Endothelial cell of umbilical vein (primary cell): ENCODE measurements around the gene PGBD5. TPM values are rescaled to one million over a fixed set of nuclear protein-coding genes. Genes with fewer than 3 reads are reported as not detected.

Experiments used
- BruUV-seq: library from RNA; stranded (reverse); fragments of 400-500 nt; replicated peaks from 2 replicates; lab custom pipeline; 2021; lab: Mats Ljungman, UMichigan
- CTCF ChIA-PET: fragments of 300-600, 350-600 bp; sonication (Branson Sonifier 250); formaldehyde crosslinking; loops from one replicate; lab custom pipeline; 2021; ENCODE audit warnings: antibody characterized with exemption, inconsistent platforms; lab: Charles Lee
- POLR2A ChIA-PET: fragments of 300-600, 350-600 bp; sonication (Branson Sonifier 250); formaldehyde crosslinking; loops from one replicate; lab custom pipeline; 2021; ENCODE audit warnings: antibody characterized with exemption, inconsistent platforms; lab: Charles Lee
- DNase-seq: peaks from one replicate; pipeline ENCODE4 v3.0.0-alpha.2; 2011; ENCODE audit warnings: low read depth, low spot score
- FAIRE-seq: peaks from 2 replicates; lab custom pipeline; 2011; peaks lifted over from hg19 to GRCh38; lab: Jason Lieb, UNC
- H2AFZ ChIP-seq: 2 replicates; pipeline ENCODE4 v1.6.0; 2012; ENCODE audit warnings: low read depth, low read length, control low read depth, inconsistent platforms
- H3K27ac ChIP-seq: 2 replicates; pipeline ENCODE4 v1.5.1; 2011; ENCODE audit warnings: low read depth, mild to moderate bottlenecking, control low read depth, low read length, moderate library complexity; ENCODE audit not compliant: insufficient read depth
- H3K27me3 ChIP-seq, 2 experiments: 2 replicates each; pipeline versions ENCODE4 v1.6.0 to v1.6.1; 2011; ENCODE audit warnings: low read length in 2 of 2, mixed read lengths in 1 of 2; ENCODE audit not compliant: control insufficient read depth in 2 of 2, insufficient read depth in 2 of 2
- H3K36me3 ChIP-seq, 2 experiments: 2 replicates in 1 of 2; 3 replicates in 1 of 2; pipeline ENCODE4 v1.5.1; 2011; ENCODE audit warnings: low read length in 2 of 2, mild to moderate bottlenecking in 1 of 2, moderate library complexity in 1 of 2; ENCODE audit not compliant: control insufficient read depth in 2 of 2, insufficient read depth in 2 of 2; ENCODE audit errors: extremely low read depth in 1 of 2
- H3K4me1 ChIP-seq: 3 replicates; pipeline ENCODE4 v1.5.1; 2011; ENCODE audit warnings: mild to moderate bottlenecking, low read length; ENCODE audit not compliant: control insufficient read depth, insufficient read depth; ENCODE audit errors: extremely low read depth
- H3K4me2 ChIP-seq: 2 replicates; pipeline ENCODE4 v1.6.1; 2011; ENCODE audit warnings: low read length, control low read depth, mixed read lengths; ENCODE audit not compliant: insufficient read depth
- H3K4me3 ChIP-seq, 3 experiments: fragments of 200-600 bp in 1 of 3; sonication (generic), shearing (Covaris generic) in 1 of 3; replicated peaks in 1 of 3; 2 replicates each; pipeline ENCODE4 v1.5.1; 2011 to 2016; ENCODE audit warnings: control low read depth in 3 of 3, low read length in 3 of 3, mild to moderate bottlenecking in 2 of 3, inconsistent platforms in 1 of 3, low read depth in 1 of 3, moderate library complexity in 1 of 3; ENCODE audit not compliant: insufficient read depth in 1 of 3
- H3K79me2 ChIP-seq: 2 replicates; pipeline ENCODE4 v1.6.0; 2012; ENCODE audit warnings: low read length, inconsistent platforms; ENCODE audit not compliant: control insufficient read depth, insufficient read depth
- H3K9ac ChIP-seq: replicated peaks from 2 replicates; pipeline ENCODE3; 2011; ENCODE audit warnings: low read length, control low read depth; ENCODE audit not compliant: insufficient read depth; ENCODE audit errors: extremely low read depth
- H3K9me1 ChIP-seq: replicated peaks from 3 replicates; pipeline ENCODE4 v1.6.0; 2011; ENCODE audit warnings: mild to moderate bottlenecking, low read length; ENCODE audit not compliant: control insufficient read depth, insufficient read depth; ENCODE audit errors: extremely low read depth
- H3K9me3 ChIP-seq: replicated peaks from 2 replicates; pipeline ENCODE4 v1.5.1; 2012; ENCODE audit warnings: low read length, inconsistent platforms; ENCODE audit not compliant: control insufficient read depth, insufficient read depth
- H4K20me1 ChIP-seq: replicated peaks from 2 replicates; pipeline ENCODE3; 2011; ENCODE audit warnings: mild to moderate bottlenecking, low read length; ENCODE audit not compliant: control insufficient read depth, insufficient read depth; ENCODE audit errors: extremely low read depth
- EZH2 ChIP-seq: IDR thresholded peaks from 2 replicates; pipeline ENCODE4 v1.6.1; 2012; ENCODE audit warnings: borderline replicate concordance, low read depth, mild to moderate bottlenecking, moderate library complexity, low read length, inconsistent platforms; ENCODE audit not compliant: severe bottlenecking
- FOS ChIP-seq: IDR thresholded peaks from 2 replicates; pipeline ENCODE4 v1.6.1; 2011; ENCODE audit warnings: mild to moderate bottlenecking, low read length, moderate library complexity, borderline replicate concordance; ENCODE audit not compliant: insufficient read depth
- GATA2 ChIP-seq: IDR thresholded peaks from 2 replicates; pipeline ENCODE4 v1.7.0; 2011; ENCODE audit warnings: low read depth, mild to moderate bottlenecking, moderate library complexity, mixed read lengths, low read length; ENCODE audit not compliant: insufficient read length, insufficient read depth
- MYC ChIP-seq: IDR thresholded peaks from one replicate; pipeline ENCODE4 v1.6.1; 2011; ENCODE audit warnings: mild to moderate bottlenecking, low read depth, low read length
- POLR2A ChIP-seq: IDR thresholded peaks from 2 replicates; pipeline ENCODE4 v1.6.1; 2012; ENCODE audit warnings: low read depth, mild to moderate bottlenecking, control low read depth, low read length
- dilution Hi-C: fragments of 300-500 bp; cut with MboI; formaldehyde crosslinking; loops from one replicate; pipeline ENCODE4 v1.15.0; 2019; ENCODE audit warnings: low sequenced_read_pairs; ENCODE audit not compliant: extremely low pct_ligation_motif_present
- intact Hi-C: fragments of 100-400 bp; cut with micrococcal nuclease; formaldehyde crosslinking; loops from one replicate; pipeline ENCODE4 v1.10.0; 2022
- polyA plus RNA-seq, 4 experiments: library from polyadenylated mRNA; depleted of rRNA in 3 of 4; stranded (reverse) in 3 of 4; unstranded in 1 of 4; fragments of >200 nt; gene quantifications; 2 replicates each; pipeline versions ENCODE4 v1.2.1 to v1.2.3, GENCODE V29; 2011 to 2012; ENCODE audit warnings: missing spikeins in 1 of 4
- total RNA-seq: library from RNA; stranded (reverse); gene quantifications from 2 replicates; pipeline ENCODE4 v1.2.3, GENCODE V29; 2021
- TF ChIP-seq, protein P1 (sequence below), 2 donors: IDR thresholded peaks; 1 replicate in 1 of 2; 2 replicates in 1 of 2; pipeline ENCODE4 v1.5.1; 2011; ENCODE audit warnings: low read length in 2 of 2, mild to moderate bottlenecking in 2 of 2, moderate library complexity in 2 of 2, control low read depth in 1 of 2, inconsistent platforms in 1 of 2, low read depth in 1 of 2; ENCODE audit not compliant: insufficient read depth in 1 of 2; ENCODE audit errors: extremely low read depth in 1 of 2

Gene PGBD5
- total and polyA plus RNA-seq, 2 donors (not counting 3 experiments of a cell fraction or from before 2014, with no cell fraction given) = 0.03 TPM; not detected in 1

- ChIA-PET POLR2A (no interaction called here), CTCF (no interaction called here)
- Histone ChIP-seq H3K4me2 (no peak overlapping the region), H2AFZ (no peak overlapping the region), H3K9me1 (no peaks in the 10 kb centered on the region), H3K4me3 (no peak overlapping the region), H3K27me3 (no peaks in the 10 kb centered on the region), H3K36me3 (no peaks in the 10 kb centered on the region), H3K27ac (no peak overlapping the region), H3K79me2 (no peaks in the 10 kb centered on the region), H3K9me3 (no peaks in the 10 kb centered on the region), H3K9ac (no peak overlapping the region), H4K20me1 (no peaks in the 10 kb centered on the region), H3K4me1 (no peaks in the 10 kb centered on the region)
- dilution Hi-C loops (no loop called here), intact Hi-C loops (no loop called here)
- TF ChIP-seq FOS (no peak), MYC (no peak), GATA2 (no peak), POLR2A (no peak), EZH2 (no peak)
- TF ChIP-seq, protein P1, sequence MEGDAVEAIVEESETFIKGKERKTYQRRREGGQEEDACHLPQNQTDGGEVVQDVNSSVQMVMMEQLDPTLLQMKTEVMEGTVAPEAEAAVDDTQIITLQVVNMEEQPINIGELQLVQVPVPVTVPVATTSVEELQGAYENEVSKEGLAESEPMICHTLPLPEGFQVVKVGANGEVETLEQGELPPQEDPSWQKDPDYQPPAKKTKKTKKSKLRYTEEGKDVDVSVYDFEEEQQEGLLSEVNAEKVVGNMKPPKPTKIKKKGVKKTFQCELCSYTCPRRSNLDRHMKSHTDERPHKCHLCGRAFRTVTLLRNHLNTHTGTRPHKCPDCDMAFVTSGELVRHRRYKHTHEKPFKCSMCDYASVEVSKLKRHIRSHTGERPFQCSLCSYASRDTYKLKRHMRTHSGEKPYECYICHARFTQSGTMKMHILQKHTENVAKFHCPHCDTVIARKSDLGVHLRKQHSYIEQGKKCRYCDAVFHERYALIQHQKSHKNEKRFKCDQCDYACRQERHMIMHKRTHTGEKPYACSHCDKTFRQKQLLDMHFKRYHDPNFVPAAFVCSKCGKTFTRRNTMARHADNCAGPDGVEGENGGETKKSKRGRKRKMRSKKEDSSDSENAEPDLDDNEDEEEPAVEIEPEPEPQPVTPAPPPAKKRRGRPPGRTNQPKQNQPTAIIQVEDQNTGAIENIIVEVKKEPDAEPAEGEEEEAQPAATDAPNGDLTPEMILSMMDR (IDR thresholded peaks at IDR 0.05; ENCODE audit: extremely low read depth in 1 of 2, insufficient read depth in 1 of 2, low read depth in 1 of 2, low read length in 2 of 2) = no peak
- no TSS peak for BruUV-seq
- FAIRE-seq (no peak), DNase-seq (no peak)
Measured at GRCh38 chr1:230441183-230442029, 15.3 kb upstream of the PGBD5 start.
